Ishikawa (cell line): Measurements from ENCODE around the gene HLA-E.

Source experiments
- CEBPB ChIP-seq: IDR thresholded peaks from 2 replicates; pipeline ENCODE4 v1.6.1; 2012
- CREB1 ChIP-seq: IDR thresholded peaks from 2 replicates; pipeline ENCODE4 v1.6.1; 2012; ENCODE audit warnings: low read depth
- EGR1 ChIP-seq: IDR thresholded peaks from 2 replicates; pipeline ENCODE4 v1.6.1; 2012
- EP300 ChIP-seq: IDR thresholded peaks from 2 replicates; pipeline ENCODE4 v1.6.1; 2012; ENCODE audit warnings: borderline replicate concordance
- FOXM1 ChIP-seq: IDR thresholded peaks from 2 replicates; pipeline ENCODE4 v1.6.1; 2012; ENCODE audit warnings: low read depth, borderline replicate concordance
- NFIC ChIP-seq: IDR thresholded peaks from 2 replicates; pipeline ENCODE4 v1.6.1; 2012
- RAD21 ChIP-seq: IDR thresholded peaks from 2 replicates; pipeline ENCODE4 v1.6.1; 2012; ENCODE audit warnings: low read depth
- REST ChIP-seq: IDR thresholded peaks from 2 replicates; pipeline ENCODE4 v1.6.1; 2012; ENCODE audit warnings: low read depth, mild to moderate bottlenecking
- TAF1 ChIP-seq: IDR thresholded peaks from 2 replicates; pipeline ENCODE4 v1.6.1; 2012; ENCODE audit warnings: low read depth, mild to moderate bottlenecking
- TCF12 ChIP-seq: IDR thresholded peaks from 2 replicates; pipeline ENCODE4 v1.6.1; 2012; ENCODE audit warnings: low read depth
- TEAD4 ChIP-seq: IDR thresholded peaks from 2 replicates; pipeline ENCODE4 v1.6.1; 2012
- YY1 ChIP-seq: IDR thresholded peaks from 2 replicates; pipeline ENCODE4 v1.6.1; 2012; ENCODE audit warnings: low read depth
- ZBTB7A ChIP-seq: IDR thresholded peaks from 2 replicates; pipeline ENCODE4 v1.6.1; 2012; ENCODE audit warnings: low read depth
- TF ChIP-seq, protein P1 (sequence below): IDR thresholded peaks from 2 replicates; pipeline ENCODE4 v1.6.1; 2012
- TF ChIP-seq, protein P2 (sequence below): IDR thresholded peaks from 2 replicates; pipeline ENCODE4 v1.6.1; 2012

The HLA-E gene

DNA sequence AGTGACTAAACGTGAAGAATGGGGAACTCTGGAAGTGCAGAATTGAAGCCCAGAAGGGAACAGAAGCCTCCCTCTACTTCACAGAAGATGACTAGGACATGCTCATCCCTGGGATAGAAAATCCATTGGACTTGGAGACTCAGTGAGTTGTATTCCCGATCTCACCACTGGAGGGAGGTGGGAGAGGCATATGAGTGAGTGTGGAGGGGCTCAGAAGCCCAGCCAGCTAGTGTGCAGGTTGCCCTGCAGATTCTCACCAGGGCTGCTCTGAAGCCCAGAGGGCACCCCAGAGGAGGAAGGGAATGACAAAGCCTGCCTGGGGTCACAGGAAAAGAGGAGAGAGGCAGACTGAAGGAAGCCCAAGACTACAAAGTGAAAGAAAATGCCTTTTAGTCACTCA, 42.1 kb upstream of the HLA-E start:
- TF ChIP-seq CREB1 (no peak), CEBPB (no peak), YY1 (no peak), REST (no peak), NFIC (no peak), RAD21 (no peak), TCF12 (no peak), ZBTB7A (no peak), EP300 (no peak), TAF1 (no peak), FOXM1 (no peak), TEAD4 (no peak), EGR1 (no peak)
- TF ChIP-seq, protein P1, sequence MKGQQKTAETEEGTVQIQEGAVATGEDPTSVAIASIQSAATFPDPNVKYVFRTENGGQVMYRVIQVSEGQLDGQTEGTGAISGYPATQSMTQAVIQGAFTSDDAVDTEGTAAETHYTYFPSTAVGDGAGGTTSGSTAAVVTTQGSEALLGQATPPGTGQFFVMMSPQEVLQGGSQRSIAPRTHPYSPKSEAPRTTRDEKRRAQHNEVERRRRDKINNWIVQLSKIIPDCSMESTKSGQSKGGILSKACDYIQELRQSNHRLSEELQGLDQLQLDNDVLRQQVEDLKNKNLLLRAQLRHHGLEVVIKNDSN = no peak
- TF ChIP-seq, protein P2, sequence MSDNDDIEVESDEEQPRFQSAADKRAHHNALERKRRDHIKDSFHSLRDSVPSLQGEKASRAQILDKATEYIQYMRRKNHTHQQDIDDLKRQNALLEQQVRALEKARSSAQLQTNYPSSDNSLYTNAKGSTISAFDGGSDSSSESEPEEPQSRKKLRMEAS = no peak

- TF ChIP-seq EP300 (no peak), CREB1 (no peak), EGR1 (no peak), CEBPB (no peak), TCF12 (no peak), RAD21 (no peak)
- TF ChIP-seq, protein P2 = no peak
- TF ChIP-seq, protein P1 = no peak
Measured at GRCh38 chr6:30450548-30450908, 38.8 kb upstream of the HLA-E start.

- TF ChIP-seq TAF1 (no peak), CREB1 (no peak), EP300 (no peak), RAD21 (no peak), TCF12 (no peak), TEAD4 (no peak), CEBPB (no peak), YY1 (no peak), NFIC (no peak), ZBTB7A (no peak), FOXM1 (no peak)
- TF ChIP-seq, protein P1 = no peak
- TF ChIP-seq, protein P2 = no peak
Measured at GRCh38 chr6:30450909-30451841, 38.1 kb upstream of the HLA-E start.

DNA sequence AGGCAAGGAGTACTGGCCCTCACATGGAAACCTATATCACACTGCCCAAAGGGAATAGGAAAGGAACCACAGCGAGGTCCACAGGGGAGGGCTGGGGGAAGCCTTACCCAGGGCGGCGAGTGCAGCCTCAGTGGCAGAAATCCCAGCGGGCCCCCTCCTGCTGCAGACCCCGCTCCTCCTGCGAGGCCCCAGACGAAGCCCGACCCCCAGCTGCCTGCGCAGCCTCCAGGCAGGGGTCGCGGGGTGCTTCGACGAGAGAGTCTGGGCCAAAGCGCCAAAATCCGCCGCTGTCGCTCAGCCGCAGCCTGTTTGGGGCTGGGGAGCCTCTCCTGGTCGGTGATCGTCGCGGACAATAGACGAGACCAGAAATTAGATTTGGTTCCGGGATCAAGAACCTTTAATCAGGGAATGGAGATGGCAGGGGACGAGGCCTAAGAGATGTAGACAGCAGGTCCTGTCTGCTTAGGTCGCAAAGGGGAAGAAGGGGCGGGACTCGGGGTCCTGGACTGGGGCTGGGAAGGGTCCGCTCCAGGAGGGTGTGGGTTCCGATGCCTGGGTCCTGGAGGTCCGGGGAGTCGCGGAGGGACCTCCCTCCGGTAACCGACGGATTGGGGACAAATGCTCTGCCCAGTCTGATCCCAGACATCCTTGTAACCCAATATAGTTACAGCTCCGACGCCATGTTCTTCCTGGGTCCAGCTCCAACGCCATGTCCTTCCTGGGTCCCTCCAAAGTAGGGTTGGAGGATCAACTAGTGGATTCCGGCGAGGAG, 36.4 kb upstream of the HLA-E start:
- TF ChIP-seq TAF1 (no peak), ZBTB7A (no peak), CREB1 (no peak), YY1 (no peak), FOXM1 (no peak), CEBPB (no peak), REST (no peak), RAD21 (no peak), EGR1 (no peak), TEAD4 (no peak), TCF12 (no peak), NFIC (no peak)
- TF ChIP-seq, protein P1 = no peak
- TF ChIP-seq, protein P2 = no peak
